Mononuclear cell (primary cell): ENCODE measurements around the gene ZCWPW1. TPM values are rescaled to one million over a fixed set of nuclear protein-coding genes. Genes with fewer than 3 reads are reported as not detected.
"Not testable (repeated sequence)": the region's sequence is repeated elsewhere in the genome, so short reads cannot be mapped to it uniquely, and the experiment has no call there.

Experiments used
- H3K27me3 ChIP-seq: 2 replicates; pipeline ENCODE4 v1.6.0; 2011; ENCODE audit warnings: low read length, control low read depth; ENCODE audit not compliant: insufficient read depth
- H3K4me1 ChIP-seq: 2 replicates; pipeline ENCODE4 v1.5.1; 2011; ENCODE audit warnings: mild to moderate bottlenecking, low read length, control low read depth; ENCODE audit not compliant: insufficient read depth
- H3K4me3 ChIP-seq: 2 replicates; pipeline ENCODE4 v1.5.1; 2011; ENCODE audit warnings: mild to moderate bottlenecking, low read length, moderate library complexity
- H3K9me3 ChIP-seq: 2 replicates; pipeline ENCODE4 v1.5.1; 2011; ENCODE audit warnings: low read depth, mild to moderate bottlenecking, control low read depth, low read length
- total RNA-seq: library from RNA; depleted of rRNA; stranded (reverse); fragments of >200 nt; gene quantifications from one replicate; pipeline ENCODE4 v1.2.3, GENCODE V29; 2012

Gene ZCWPW1
- total RNA-seq, 1 donor, result 3.3 TPM

DNA sequence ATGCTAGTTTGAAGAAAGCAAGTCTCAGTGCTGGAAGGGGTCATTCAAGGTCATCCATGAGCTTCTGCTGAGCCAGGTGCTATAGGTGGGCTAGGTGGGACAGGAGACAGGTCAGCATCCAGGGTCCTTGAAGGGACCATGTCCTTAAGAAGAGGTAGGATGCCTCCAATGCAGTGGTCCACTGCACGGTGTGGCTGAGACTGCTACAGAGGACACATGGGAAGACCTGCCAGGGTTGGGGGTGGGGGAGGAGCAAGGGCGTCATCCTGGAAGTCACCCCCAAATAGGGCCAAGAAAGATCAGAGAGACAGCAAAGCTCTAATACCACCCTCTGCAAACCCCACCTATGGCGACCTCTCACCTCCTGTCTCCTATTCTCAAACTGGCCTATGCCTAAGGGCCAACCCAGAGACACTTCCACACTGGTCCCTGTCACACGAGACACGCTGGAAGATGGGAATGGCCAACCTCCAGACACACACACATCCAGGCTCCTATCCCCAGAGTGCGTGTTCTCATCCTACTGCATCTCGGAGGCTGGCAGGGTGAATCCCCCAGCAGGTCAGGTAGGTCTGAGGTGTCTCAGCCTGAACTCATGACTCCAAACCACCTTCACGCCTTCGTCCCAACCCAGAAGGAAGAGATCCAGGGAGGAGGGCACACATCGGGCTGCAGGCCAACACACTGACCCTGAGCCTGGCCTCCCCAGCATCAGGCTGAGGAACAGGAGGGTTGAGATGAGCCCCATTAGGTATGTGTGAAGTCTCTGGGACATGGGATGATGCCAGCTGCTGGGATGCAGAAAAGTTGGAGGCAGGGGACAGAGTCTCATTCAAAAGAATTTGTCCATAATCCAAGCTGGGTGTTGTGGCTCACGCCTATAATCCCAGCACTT, 13.4 kb upstream of the ZCWPW1 start:
- Histone ChIP-seq H3K9me3 (no peaks in the 10 kb centered on the region), H3K27me3 (no peaks in the 10 kb centered on the region), H3K4me1 (peaks cover 23% of the 10 kb centered on the region), H3K4me3 (no peak overlapping the region)

DNA sequence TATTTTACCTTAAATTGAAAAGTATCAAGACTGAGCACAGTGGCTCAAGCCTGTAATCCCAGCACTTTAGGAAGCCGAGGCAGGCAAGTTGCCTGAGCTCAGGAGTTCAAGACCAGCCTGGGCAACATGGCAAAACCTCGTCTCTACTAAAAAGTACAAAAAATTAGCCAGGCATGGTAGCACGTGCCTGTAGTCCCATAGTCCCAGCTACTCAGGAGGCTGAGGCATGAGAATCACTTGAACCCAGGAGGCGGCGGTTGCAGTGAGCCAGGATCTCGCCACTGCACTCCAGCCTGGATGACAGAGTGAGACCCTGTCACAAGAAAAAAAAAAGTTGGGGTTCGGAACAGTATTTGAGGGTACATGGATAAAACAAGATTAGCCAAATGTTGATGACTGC, 10.7 kb upstream of the ZCWPW1 start:
- H3K4me3 ChIP-seq, result not testable (repeated sequence)
- peaks cover 24% of the 10 kb centered on the region for H3K4me1 ChIP-seq

DNA sequence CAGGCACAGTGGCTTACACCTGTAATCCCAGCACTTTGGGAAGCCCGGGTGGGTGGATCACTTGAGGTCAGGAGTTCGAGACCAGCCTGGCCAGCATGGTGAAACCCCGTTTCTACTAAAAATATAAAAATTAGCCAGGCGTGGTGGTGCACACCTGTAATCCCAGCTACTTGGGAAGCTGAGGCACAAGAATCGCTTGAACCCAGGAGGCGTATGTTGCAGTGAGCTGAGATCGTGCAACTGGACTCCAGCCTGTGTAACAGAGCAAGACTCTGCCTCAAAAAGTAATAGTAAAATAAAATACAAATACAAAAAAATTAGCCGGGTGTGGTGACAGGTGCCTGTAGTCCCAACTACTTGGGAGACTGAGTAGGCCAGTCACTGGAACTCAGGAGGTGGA, 10.2 kb upstream of the ZCWPW1 start:
- H3K27me3 ChIP-seq, H3K4me3 ChIP-seq, H3K9me3 ChIP-seq: not testable (repeated sequence)
- H3K4me1 ChIP-seq, result peaks cover 25% of the 10 kb centered on the region

More for the DNA sequence above, 10.7 kb upstream of the ZCWPW1 start:
- H3K9me3 ChIP-seq, H3K27me3 ChIP-seq: not testable (repeated sequence)

DNA sequence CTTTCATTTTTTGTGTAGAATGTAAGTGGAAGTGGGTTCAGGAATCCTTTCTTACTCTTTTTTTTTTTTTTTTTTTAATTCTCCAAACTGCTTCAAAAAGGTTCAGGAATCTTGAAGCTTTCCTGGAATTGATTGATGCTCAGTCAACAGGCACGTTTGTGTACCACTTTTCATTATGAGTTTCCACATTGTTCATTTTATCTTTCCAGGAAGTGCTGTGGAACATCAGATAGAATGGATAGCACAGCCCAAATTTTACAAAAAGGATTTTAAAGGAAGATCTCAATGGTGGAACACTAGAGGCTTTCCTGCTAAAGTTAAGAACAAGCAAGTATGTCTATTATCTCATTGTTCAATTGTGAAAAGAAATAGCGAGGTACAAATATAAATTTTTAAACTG, 9.7 kb upstream of the ZCWPW1 start:
- H3K4me1 ChIP-seq, result peaks cover 26% of the 10 kb centered on the region
- no peaks in the 10 kb centered on the region for H3K9me3 ChIP-seq
- H3K27me3 ChIP-seq, result no peaks in the 10 kb centered on the region
- no peak overlapping the region for H3K4me3 ChIP-seq

DNA sequence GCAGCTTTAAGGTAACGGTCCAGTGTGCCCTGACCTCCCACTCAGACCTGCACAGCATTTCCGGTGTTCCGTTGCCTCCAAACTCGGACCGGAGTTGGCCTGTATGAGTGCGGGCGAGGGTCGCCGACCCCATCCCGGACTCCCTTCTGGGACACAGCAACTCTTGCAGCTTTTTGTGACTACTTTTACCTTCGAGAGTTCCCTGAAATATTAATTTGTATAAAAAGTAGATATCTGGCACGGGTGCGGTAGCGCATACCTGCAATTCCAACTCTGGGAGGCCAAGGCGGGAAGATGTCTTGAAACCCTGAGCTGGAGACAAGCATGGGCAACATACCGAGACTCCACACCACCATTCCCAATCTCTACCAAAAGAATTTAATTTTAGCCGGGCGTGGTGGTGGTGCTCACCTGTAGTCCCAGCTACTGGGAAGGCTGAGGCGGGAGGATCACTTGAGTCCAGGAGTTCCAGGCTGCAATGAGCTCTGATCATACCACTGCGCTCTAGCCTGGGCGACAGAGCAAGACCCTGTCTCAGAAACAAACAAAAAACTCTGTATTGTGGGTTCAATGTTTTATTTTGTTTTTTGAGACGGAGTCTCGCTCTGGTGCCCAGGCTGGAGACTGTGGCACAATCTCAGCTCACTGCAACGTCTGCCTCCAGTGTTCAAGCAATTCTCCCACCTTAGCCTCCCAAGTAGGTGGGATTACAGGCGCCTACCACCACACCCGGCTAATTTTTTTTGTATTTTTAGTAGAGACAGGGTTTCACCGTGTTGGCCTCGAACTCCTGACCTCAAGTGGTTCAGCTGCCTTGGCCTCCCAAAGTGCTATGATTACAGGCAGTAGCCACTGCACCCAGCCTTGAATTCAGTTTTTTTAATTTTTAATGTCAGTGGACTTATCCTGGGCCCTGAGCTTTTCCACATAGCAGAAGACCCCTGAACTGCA, 8.9 kb upstream of the ZCWPW1 start:
- Histone ChIP-seq H3K4me1 (peaks cover 26% of the 10 kb centered on the region), H3K9me3 (no peaks in the 10 kb centered on the region), H3K4me3 (no peak overlapping the region), H3K27me3 (no peaks in the 10 kb centered on the region)

DNA sequence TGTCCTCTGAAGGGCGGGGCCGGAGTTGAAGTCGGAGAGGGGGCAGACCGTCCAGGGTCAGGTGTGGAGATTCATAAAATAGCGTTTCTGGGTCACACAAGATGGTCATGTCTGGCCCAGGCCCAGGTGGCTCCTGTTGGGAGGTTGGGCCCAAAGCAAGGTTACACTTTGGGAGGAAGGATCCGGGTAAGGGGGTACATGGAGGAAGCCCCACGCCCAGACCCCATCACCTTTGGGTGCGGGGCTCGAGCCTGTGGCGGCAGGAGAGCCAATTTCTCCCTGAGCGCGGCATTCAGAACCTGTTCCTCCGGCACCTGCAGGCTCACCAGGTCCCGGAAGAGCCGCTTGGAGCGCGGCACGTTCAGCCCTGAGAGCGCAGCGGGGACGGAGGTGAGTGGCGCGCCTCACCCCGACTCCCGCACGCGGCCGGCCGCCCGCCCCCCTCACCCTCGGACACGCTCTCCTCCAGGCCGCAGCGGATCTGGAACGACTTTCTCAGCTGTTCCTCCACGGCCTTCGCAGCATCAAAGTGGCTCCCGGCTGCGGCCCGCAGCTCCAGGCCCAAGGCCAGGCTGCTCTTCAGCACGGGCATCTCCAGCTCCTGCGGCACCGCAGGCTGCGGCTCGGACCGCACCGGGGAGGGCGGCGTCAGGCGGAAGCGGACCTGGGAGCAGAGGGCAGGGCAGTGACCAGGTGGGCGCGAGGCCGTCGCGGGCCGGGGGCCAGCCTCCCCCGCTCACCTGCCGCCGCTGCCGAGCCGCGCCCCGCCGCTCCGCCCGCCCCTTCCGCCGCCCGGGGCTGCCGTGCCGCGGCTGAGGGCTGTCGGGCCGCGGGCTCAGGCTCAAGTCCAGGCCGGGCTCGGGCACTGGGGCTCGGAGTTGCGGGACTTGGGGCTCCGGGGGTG, 7.2 kb upstream of the ZCWPW1 start:
- Histone ChIP-seq H3K4me1 (peaks cover 44% of the 10 kb centered on the region), H3K9me3 (no peaks in the 10 kb centered on the region), H3K27me3 (no peaks in the 10 kb centered on the region), H3K4me3 (peak overlapping the region; percentile 85)

DNA sequence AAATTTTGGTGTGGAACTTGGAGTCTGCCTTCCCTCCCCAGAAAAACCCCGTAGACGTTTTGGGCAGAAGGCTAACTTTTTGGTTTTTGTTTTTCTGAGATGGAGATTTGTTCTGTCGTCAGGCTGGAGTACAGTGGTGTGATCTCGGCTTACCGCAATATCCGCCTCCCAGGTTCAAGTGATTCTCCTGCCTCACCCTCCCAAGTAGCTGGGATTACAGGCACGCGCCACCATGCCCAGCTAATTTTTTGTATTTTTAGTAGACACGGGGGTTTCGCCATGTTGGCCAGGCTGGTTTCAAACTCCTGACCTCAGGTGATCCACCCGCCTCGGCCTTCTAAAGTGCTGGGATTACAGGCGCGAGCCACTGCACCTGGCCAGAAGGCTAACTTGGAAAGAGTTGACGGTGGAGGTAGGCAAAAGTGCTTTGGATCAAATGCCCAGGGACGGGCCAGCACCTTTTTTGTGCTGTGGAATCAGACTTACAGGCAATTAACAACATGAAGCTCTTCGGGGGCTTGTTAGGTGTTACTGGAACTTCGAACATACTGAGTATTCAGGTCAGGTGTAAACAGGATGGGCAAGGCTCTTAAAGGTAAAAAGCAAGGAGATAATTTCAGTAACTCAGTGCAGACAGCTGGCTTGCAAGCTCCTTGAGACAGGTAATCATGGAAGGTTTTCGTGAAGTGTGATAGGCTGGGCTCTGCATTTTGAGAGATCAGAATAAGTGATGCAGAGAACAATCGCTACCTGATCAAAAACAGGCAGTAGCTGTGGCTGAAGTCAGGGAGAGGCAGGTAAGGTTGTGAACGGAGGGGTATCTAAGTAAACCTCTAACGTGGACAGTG, 6.0 kb upstream of the ZCWPW1 start:
- Histone ChIP-seq H3K9me3 (no peaks in the 10 kb centered on the region), H3K27me3 (no peaks in the 10 kb centered on the region), H3K4me1 (peaks cover 48% of the 10 kb centered on the region), H3K4me3 (peak overlapping the region; percentile 85)

DNA sequence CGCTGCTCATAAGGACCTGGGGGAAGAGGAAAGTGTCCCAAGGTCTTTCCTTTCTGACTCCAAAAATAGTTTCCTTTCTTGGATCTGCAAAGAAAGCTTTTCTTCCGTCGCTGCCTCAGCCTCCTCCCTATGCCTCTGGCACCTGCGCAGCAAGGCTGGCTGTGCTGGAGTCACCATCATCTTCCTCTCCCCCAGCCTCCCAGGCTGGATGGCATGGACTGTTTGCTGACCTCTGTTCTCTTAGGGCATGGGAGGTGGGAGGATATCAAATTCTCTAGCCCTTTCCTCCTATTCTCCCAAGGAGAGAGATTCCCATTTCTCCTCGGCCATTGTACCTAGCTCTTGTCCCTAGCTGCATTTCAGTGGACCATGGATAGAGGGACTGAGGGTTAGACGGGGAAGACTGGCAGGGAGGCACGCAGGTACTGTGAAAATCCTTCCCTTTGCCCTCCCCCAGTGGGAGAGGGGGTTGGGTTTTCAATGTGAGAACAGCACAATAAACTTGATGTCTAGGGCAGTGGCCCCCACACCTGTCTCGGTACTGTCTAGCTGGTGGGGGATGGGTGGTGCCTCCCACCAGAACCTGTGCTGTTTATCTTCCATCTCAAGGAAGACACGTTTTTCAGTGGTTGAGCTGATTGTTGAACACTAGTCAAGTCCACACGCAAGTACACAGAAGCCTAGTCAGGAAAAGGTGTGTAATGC, 5.2 kb upstream of the ZCWPW1 start:
- no peaks in the 10 kb centered on the region for H3K9me3 ChIP-seq
- H3K27me3 ChIP-seq, result no peaks in the 10 kb centered on the region
- peaks cover 48% of the 10 kb centered on the region for H3K4me1 ChIP-seq
- H3K4me3 ChIP-seq, result no peak overlapping the region

DNA sequence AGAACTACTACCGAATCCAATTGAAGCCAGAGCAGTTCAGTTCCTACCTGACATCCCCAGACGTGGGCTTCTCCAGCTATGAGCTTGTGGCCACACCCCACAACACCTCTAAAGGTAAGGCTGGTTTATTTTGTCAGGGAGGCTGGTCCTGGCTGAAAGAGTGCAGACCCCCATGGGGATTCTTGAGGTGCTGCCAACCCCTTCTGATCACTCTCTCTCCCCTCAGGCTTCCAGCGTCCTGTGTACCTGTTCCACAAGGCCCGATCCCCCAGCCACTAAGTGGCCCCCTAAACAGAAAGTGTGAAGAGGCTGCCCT, 4.7 kb upstream of the ZCWPW1 start:
- Histone ChIP-seq H3K9me3 (no peaks in the 10 kb centered on the region), H3K27me3 (no peaks in the 10 kb centered on the region), H3K4me3 (no peak overlapping the region), H3K4me1 (peaks cover 48% of the 10 kb centered on the region)

DNA sequence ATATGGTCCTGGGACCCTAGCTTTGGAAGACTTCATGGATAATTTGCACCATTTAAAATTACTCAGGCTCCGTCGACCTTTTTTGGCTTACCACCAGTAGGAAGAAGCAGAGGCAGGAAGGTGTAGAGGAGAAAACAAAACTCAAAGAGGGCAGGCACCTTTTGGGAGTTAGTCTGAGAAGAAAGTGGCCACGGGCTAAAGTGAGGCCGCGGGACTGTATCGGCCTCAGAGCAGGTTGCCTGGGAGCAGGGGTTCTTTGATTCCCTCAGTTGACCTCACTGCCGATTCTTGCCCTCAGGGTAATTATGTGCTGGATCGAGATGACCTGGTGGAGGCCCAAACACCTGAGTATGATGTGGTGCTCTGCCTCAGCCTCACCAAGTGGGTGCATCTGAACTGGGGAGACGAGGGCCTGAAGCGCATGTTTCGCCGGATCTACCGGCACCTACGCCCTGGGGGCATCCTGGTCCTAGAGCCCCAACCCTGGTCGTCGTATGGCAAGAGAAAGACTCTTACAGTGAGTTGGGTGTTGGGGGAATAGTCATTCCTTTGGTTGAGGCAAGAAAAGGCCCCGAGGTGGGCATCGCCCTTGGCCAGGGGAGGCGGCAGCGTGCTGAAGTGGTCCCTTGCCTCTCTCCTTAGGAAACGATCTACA, 4.2 kb upstream of the ZCWPW1 start:
- no peak overlapping the region for H3K4me3 ChIP-seq
- peaks cover 52% of the 10 kb centered on the region for H3K4me1 ChIP-seq
- no peaks in the 10 kb centered on the region for H3K27me3 ChIP-seq
- no peaks in the 10 kb centered on the region for H3K9me3 ChIP-seq

DNA sequence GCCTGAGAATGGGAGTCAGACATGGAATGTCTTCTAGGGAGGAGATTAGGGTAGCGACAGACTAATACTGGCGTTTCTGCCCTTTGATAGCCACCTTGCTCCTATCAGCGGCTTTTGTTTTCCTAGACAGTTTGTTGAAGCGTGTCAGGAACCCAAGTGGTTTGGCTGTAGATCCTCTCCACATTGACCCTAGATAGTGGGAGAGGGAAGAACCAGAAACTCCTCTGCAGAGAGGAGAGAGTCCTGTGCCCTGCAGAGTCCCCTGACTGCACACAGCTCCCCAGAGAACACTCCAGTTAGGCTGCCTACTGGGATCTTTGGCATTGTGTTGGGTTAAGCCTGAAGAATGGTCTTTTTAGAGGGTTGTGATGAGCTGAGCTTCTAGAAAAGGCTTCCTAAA, 3.5 kb upstream of the ZCWPW1 start:
- H3K27me3 ChIP-seq, result no peaks in the 10 kb centered on the region
- H3K9me3 ChIP-seq, result no peaks in the 10 kb centered on the region
- no peak overlapping the region for H3K4me3 ChIP-seq
- H3K4me1 ChIP-seq, result peaks cover 57% of the 10 kb centered on the region

DNA sequence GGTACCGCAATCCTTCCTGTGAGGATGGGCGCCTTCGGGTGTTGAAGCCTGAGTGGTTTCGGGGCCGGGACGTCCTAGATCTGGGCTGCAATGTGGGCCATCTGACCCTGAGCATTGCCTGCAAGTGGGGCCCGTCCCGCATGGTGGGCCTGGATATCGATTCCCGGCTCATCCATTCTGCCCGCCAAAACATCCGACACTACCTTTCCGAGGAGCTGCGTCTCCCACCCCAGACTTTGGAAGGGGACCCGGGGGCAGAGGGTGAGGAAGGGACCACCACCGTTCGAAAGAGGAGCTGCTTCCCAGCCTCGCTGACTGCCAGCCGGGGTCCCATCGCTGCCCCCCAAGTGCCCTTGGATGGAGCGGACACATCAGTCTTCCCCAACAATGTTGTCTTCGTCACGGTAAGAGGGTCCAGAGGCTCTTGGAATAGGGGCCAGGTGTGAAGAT, 2.8 kb upstream of the ZCWPW1 start:
- H3K4me1 ChIP-seq, result peaks cover 51% of the 10 kb centered on the region
- no peaks in the 10 kb centered on the region for H3K27me3 ChIP-seq
- no peaks in the 10 kb centered on the region for H3K9me3 ChIP-seq
- H3K4me3 ChIP-seq, result no peak overlapping the region
